ENCODE data around the gene BTF3L4. TPM values are rescaled to one million over a fixed set of nuclear protein-coding genes. Genes with fewer than 3 reads are reported as not detected.

The BTF3L4 gene
- total RNA-seq, 1 experiment from 2014 or later: 106 TPM

DNA sequence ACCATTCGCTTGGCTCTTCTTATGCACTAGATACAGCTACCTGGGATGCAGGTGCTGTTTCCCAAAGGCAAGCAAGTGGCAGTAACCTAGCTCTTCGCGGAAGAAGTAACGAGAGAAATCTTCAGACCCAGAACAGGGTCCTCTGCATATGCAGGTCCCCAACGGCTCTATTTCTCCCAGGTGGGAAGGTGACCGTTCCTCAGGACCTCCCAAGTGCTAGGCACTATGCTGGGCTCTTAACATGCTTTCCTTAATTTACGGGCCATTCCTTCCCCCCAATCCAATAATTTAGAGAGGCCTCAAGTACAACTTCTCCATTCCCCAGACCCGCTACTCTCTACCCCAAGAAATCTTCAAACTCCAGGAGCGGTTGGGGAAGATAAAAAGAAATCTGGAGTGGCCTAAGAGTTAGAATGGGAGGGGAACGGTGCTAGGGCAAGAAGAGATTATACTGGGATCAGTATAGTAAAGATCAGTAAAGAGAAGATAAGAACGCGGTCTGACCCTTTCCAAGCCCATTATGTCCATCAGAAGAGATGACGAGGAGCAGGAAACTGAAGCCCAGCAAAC, 1.5 kb upstream of the BTF3L4 start:
- Histone ChIP-seq H2BK15ac (ENCODE audit: low read depth, low read length) (no peak overlapping the region), H3K79me2 (ENCODE audit: insufficient read depth, low read length) (peaks cover 29% of the 10 kb centered on the region; the same call in 1 of the 2 replicates), H3K4ac (ENCODE audit: low read depth, low read length) (no peak overlapping the region), H2AFZ (ENCODE audit: low read length) (no peak overlapping the region), H3K9ac (ENCODE audit: extremely low read depth, insufficient read length, low read length) (peak overlapping the region; percentile 93), H3K79me1 (ENCODE audit: insufficient read depth, low read depth, low read length, poor library complexity, severe bottlenecking) (no peaks in the 10 kb centered on the region), H4K8ac (replicated peaks; ENCODE audit: insufficient read length, low read depth, low read length) (no peak overlapping the region), H3K14ac (ENCODE audit: insufficient read depth, low read length) (0 out of 2 replicates have a peak overlapping the region, but pooled peaks have one; percentile 1), H2BK120ac (ENCODE audit: low read depth, low read length, poor library complexity, severe bottlenecking) (no peak overlapping the region), H3K56ac (ENCODE audit: insufficient read length, low read depth, low read length) (no peak overlapping the region), H4K91ac (ENCODE audit: insufficient read length, low read depth, low read length) (no peak overlapping the region), H2AK5ac (ENCODE audit: insufficient read length, low read length) (no peak overlapping the region), H3K9me3 (ENCODE audit: control insufficient read depth, low read depth, low read length) (no peaks in the 10 kb centered on the region), H3T11ph (ENCODE audit: low read length) (no peak overlapping the region), H3K23ac (ENCODE audit: insufficient read length, low read depth, low read length) (no peak overlapping the region), H3K4me2 (ENCODE audit: insufficient read depth, insufficient read length, low read length) (peak overlapping the region; percentile 83), H3K23me2 (ENCODE audit: insufficient read length, low read depth, low read length, poor library complexity, severe bottlenecking) (peaks cover 10% of the 10 kb centered on the region), H3K18ac (ENCODE audit: insufficient read length, low read depth, low read length) (no peak overlapping the region), H3K27me3 (ENCODE audit: insufficient read depth, low read length) (no peaks in the 10 kb centered on the region), H4K5ac (ENCODE audit: insufficient read length, low read depth, low read length) (no peak overlapping the region), H3K4me1 (ENCODE audit: insufficient read depth, low read length) (no peaks in the 10 kb centered on the region), H3K27ac (ENCODE audit: insufficient read length, low read depth, low read length) (no peak overlapping the region), H2BK12ac (ENCODE audit: insufficient read length, low read depth, low read length) (no peak overlapping the region), H2BK5ac (ENCODE audit: insufficient read length, low read length) (no peak overlapping the region), H4K20me1 (ENCODE audit: control insufficient read depth, insufficient read depth, insufficient read length) (no peaks in the 10 kb centered on the region), H2BK20ac (ENCODE audit: low read depth, low read length, poor library complexity, severe bottlenecking) (no peak overlapping the region)
- Mint-ChIP-seq H3K4me1 (peaks cover 25 to 28% of the 10 kb centered on the region in 2 experiments), H3K27me3 (ENCODE audit: low read depth) (no peaks in the 10 kb centered on the region), H3K27ac (peak overlapping the region; percentile 97 to 99 (median 99)), H3K4me3 (peak overlapping the region; percentile 99 to 100), H3K36me3 (ENCODE audit: insufficient read depth in 1 of 3, low read depth in 3 of 3) (peaks cover 10 to 48% (median 37%) of the 10 kb centered on the region in 3 experiments), H3K9me3 (no peaks in the 10 kb centered on the region; a peak in 1 of 5 replicates)
- TF ChIP-seq CTCF (conservative IDR thresholded peaks at IDR 0.05): no peak
- no CpG with 5 or more reads among the region's 13 CpGs for WGBS (ENCODE audit: extremely low coverage, insufficient read length, low lambda C conversion rate)
- no peak for DNase-seq

All from H9 (cell line).